Keratinocyte (primary cell): ENCODE data around the gene LYPD6B. TPM values are rescaled to one million over a fixed set of nuclear protein-coding genes. Genes with fewer than 3 reads are reported as not detected.

Source experiments
- DNase-seq: peaks from one replicate; pipeline ENCODE4 v3.0.0-alpha.2; 2011; ENCODE audit warnings: low read depth, missing footprints, low spot score
- FAIRE-seq: peaks from 2 replicates; lab custom pipeline; 2011; peaks lifted over from hg19 to GRCh38; lab: Jason Lieb, UNC
- H2AFZ ChIP-seq: 2 replicates; pipeline ENCODE4 v1.6.0; 2012; ENCODE audit warnings: low read length, control low read depth, inconsistent platforms; ENCODE audit not compliant: control insufficient read depth
- H3K27ac ChIP-seq: 2 replicates; pipeline ENCODE4 v1.5.1; 2011; ENCODE audit warnings: low read length; ENCODE audit not compliant: control insufficient read depth, insufficient read depth
- H3K27me3 ChIP-seq: 3 replicates; pipeline ENCODE4 v1.6.0; 2011; ENCODE audit warnings: low read length; ENCODE audit not compliant: control insufficient read depth, insufficient read depth; ENCODE audit errors: extremely low read depth
- H3K36me3 ChIP-seq, 2 experiments: 2 replicates in 1 of 2; 3 replicates in 1 of 2; pipeline ENCODE4 v1.5.1; 2011; ENCODE audit warnings: low read length in 2 of 2, mild to moderate bottlenecking in 1 of 2; ENCODE audit not compliant: control insufficient read depth in 2 of 2, insufficient read depth in 2 of 2; ENCODE audit errors: extremely low read depth in 1 of 2
- H3K4me1 ChIP-seq: 3 replicates; pipeline ENCODE4 v1.5.1; 2011; ENCODE audit warnings: low read length; ENCODE audit not compliant: control insufficient read depth, insufficient read depth; ENCODE audit errors: extremely low read depth
- H3K4me2 ChIP-seq: 3 replicates; pipeline ENCODE4 v1.6.0; 2011; ENCODE audit warnings: low read depth, low read length; ENCODE audit not compliant: control insufficient read depth, insufficient read depth; ENCODE audit errors: extremely low read depth
- H3K4me3 ChIP-seq, 3 experiments: fragments of 200-600 bp in 1 of 3; sonication (generic) in 1 of 3; 2 replicates in 2 of 3; 3 replicates in 1 of 3; pipeline ENCODE4 v1.5.1; 2011 to 2016; ENCODE audit warnings: low read length in 3 of 3, mild to moderate bottlenecking in 3 of 3, control low read depth in 2 of 3, inconsistent platforms in 1 of 3, low read depth in 1 of 3, mixed read lengths in 1 of 3, mixed run types in 1 of 3, moderate library complexity in 1 of 3; ENCODE audit not compliant: control insufficient read depth in 2 of 3, insufficient read depth in 2 of 3; ENCODE audit errors: extremely low read depth in 1 of 3
- H3K79me2 ChIP-seq: 2 replicates; pipeline ENCODE4 v1.6.0; 2012; ENCODE audit warnings: low read length; ENCODE audit not compliant: control insufficient read depth, insufficient read depth
- H3K9ac ChIP-seq: 3 replicates; pipeline ENCODE4 v1.6.0; 2011; ENCODE audit warnings: low read length; ENCODE audit not compliant: control insufficient read depth, insufficient read depth; ENCODE audit errors: extremely low read depth
- H3K9me1 ChIP-seq: 3 replicates; pipeline ENCODE4 v1.6.0; 2011; ENCODE audit warnings: low read length; ENCODE audit not compliant: control insufficient read depth, insufficient read depth; ENCODE audit errors: extremely low read depth
- H3K9me3 ChIP-seq: 2 replicates; pipeline ENCODE4 v1.5.1; 2012; ENCODE audit warnings: low read depth, low read length; ENCODE audit not compliant: control insufficient read depth
- H4K20me1 ChIP-seq: 3 replicates; pipeline ENCODE4 v1.6.0; 2011; ENCODE audit warnings: low read length; ENCODE audit not compliant: control insufficient read depth, insufficient read depth; ENCODE audit errors: extremely low read depth
- CTCF ChIP-seq, 3 experiments: IDR thresholded peaks in 1 of 3; conservative IDR thresholded peaks in 1 of 3; optimal IDR thresholded peaks in 1 of 3; 2 replicates in 2 of 3; 3 replicates in 1 of 3; pipeline versions ENCODE3 to v1.5.1; 2011; ENCODE audit warnings: low read length in 3 of 3, mild to moderate bottlenecking in 3 of 3, moderate library complexity in 2 of 3, control low read depth in 1 of 3, inconsistent platforms in 1 of 3; ENCODE audit not compliant: insufficient read depth in 2 of 3; ENCODE audit errors: extremely low read depth in 1 of 3
- EZH2 ChIP-seq: IDR thresholded peaks from one replicate; pipeline ENCODE4 v1.6.1; 2012; ENCODE audit warnings: inconsistent platforms, mild to moderate bottlenecking, low read length, moderate library complexity
- dilution Hi-C: fragments of 300-500 bp; cut with MboI; formaldehyde crosslinking; loops from one replicate; pipeline ENCODE4 v1.7.0; 2020; ENCODE audit warnings: low sequenced_read_pairs; ENCODE audit not compliant: extremely low pct_ligation_motif_present
- polyA plus RNA-seq, 5 experiments: library from polyadenylated mRNA; depleted of rRNA in 3 of 5; stranded (reverse) in 3 of 5; stranded (forward) in 1 of 5; unstranded in 1 of 5; fragments of >200 nt; gene quantifications; 1 replicate in 1 of 5; 2 replicates in 3 of 5; 3 replicates in 1 of 5; pipeline versions ENCODE4 v1.2.1 to v1.2.3, GENCODE V29; 2011 to 2012; ENCODE audit warnings: missing spikeins in 2 of 5, low read depth in 1 of 5, low replicate concordance in 1 of 5

The LYPD6B gene
- polyA plus RNA-seq, 1 donor (not counting 4 experiments of a cell fraction or from before 2014, with no cell fraction given): 24.7 TPM

DNA sequence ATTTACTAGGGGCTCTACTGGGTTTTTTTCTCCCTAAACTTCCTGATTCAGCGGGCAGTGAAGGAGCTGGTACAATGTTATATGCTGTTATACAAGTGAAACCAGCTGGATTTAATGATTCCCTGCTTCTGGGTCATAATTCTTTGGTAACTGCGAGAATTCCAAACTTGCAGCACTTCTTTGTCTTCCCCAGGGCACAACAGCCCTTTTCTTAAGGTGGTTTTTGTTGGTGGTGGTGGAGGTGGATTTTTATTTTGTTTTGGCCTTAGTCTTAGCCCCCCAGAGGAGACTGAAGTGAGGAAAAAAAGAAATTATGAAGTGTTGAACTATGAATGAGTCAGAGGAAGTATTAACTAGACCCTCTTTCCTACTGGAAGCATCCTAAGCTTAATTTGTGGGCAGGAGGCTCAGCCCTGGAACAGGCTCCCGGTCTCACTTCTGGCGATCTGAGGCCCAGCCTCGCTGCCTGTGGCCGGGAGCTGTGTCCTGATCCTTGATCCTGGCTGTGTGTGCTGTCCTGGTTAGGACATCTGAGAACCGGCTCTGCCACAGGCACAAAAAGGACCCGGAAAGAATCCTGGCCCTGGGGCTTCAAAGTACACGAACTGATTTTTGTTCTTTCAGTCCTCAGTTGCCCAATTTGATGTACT lies 141.9 kb downstream of the LYPD6B start:
- DNase-seq (no peak), FAIRE-seq (no peak)
- no peak overlapping the region for H3K27ac ChIP-seq
- no peaks in the 10 kb centered on the region for H4K20me1 ChIP-seq
- no peaks in the 10 kb centered on the region for H3K27me3 ChIP-seq
- no peak overlapping the region for H2AFZ ChIP-seq
- dilution Hi-C loops: no loop called here
- no peaks in the 10 kb centered on the region for H3K9me3 ChIP-seq
- H3K36me3 ChIP-seq: no peaks in the 10 kb centered on the region
- H3K79me2 ChIP-seq: no peaks in the 10 kb centered on the region
- no peak for TF ChIP-seq CTCF (optimal IDR thresholded peaks at IDR 0.05 in 1 of 3, IDR thresholded peaks at IDR 0.05 in 1 of 3, conservative IDR thresholded peaks at IDR 0.05 in 1 of 3; ENCODE audit: extremely low read depth in 1 of 3, insufficient read depth in 2 of 3, low read length in 3 of 3)
- no peak for TF ChIP-seq EZH2
- H3K9ac ChIP-seq: no peak overlapping the region
- no peaks in the 10 kb centered on the region for H3K4me1 ChIP-seq
- H3K9me1 ChIP-seq: no peaks in the 10 kb centered on the region
- H3K4me2 ChIP-seq: no peak overlapping the region
- no peak overlapping the region for H3K4me3 ChIP-seq

DNA sequence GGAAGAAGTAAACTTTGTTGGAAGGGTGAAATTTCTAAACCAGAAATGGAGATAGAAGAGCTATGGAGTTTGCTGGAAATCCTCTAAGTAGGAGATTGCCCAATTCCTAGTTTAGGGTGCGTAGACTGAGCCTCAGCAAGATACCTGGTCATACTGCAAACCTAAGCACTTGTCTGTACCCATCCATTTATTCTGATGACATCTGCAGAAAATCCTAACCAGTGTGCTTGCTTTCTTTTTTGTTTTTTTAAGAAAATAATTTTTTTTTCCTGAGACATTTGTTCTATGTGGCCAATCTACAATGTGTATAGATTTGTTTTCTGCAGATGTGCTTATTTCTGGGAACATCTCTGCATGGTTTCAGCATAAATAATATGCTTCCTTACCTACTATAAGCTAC lies 144.7 kb downstream of the LYPD6B start:
- no peak overlapping the region for H3K4me3 ChIP-seq
- H3K9me3 ChIP-seq: no peaks in the 10 kb centered on the region
- no peak overlapping the region for H3K27ac ChIP-seq
- no peak overlapping the region for H3K4me2 ChIP-seq
- no peak overlapping the region for H2AFZ ChIP-seq
- H3K36me3 ChIP-seq: no peaks in the 10 kb centered on the region
- no peak for DNase-seq
- H3K9ac ChIP-seq: no peak overlapping the region
- peaks cover 5% of the 10 kb centered on the region for H3K4me1 ChIP-seq
- TF ChIP-seq CTCF (optimal IDR thresholded peaks at IDR 0.05 in 1 of 3, IDR thresholded peaks at IDR 0.05 in 1 of 3, conservative IDR thresholded peaks at IDR 0.05 in 1 of 3; ENCODE audit: extremely low read depth in 1 of 3, insufficient read depth in 2 of 3, low read length in 3 of 3): no peak
- no peaks in the 10 kb centered on the region for H4K20me1 ChIP-seq
- dilution Hi-C loops: no loop called here
- no peak for FAIRE-seq
- H3K9me1 ChIP-seq: no peaks in the 10 kb centered on the region
- no peaks in the 10 kb centered on the region for H3K27me3 ChIP-seq
- H3K79me2 ChIP-seq: no peaks in the 10 kb centered on the region
